ENCODE results near the gene CERS6. TPM values are rescaled to one million over a fixed set of nuclear protein-coding genes. Genes with fewer than 3 reads are reported as not detected.

Gene CERS6
- total and polyA plus RNA-seq, 2 of the 8 experiments (the other 6 are each of a cell fraction or from before 2014, with no cell fraction given) = 6.8 to 28.2 TPM

DNA sequence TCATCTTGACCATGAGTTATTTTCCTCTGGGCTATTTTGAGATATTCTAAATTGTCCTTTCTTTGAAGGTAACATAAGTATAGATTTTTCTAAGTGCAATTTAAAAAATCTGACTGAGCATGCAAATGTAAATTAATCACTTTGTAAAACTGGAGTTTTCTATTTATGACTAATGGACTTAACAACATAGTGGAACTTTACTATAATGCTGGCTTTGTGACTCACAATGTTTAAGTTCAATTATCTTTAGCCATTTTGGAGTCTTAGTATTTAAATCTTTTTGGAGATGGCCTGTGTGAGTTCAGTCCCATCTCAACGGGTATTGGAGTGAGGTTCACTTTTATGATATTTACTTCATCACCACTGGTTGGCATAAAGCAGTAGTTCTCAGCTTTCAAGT, 311.2 kb downstream of the CERS6 start:
- Histone ChIP-seq H3K36me3 (ENCODE audit: control insufficient read depth in 2 of 4, insufficient read depth in 4 of 4, low read length in 3 of 4) (peaks cover 0 to 6% (median 4%) of the 10 kb centered on the region in 4 experiments; a peak in 5 of 8 replicates), H3K23me2 (ENCODE audit: low read depth, low read length) (no peaks in the 10 kb centered on the region), H3K79me2 (ENCODE audit: control insufficient read depth in 1 of 2, insufficient read depth in 2 of 2, low read length in 2 of 2) (no peaks in the 10 kb centered on the region), H3K27ac (ENCODE audit: low read depth, low read length) (no peak overlapping the region), H2BK12ac (ENCODE audit: low read depth, low read length) (no peak overlapping the region), H3K23ac (ENCODE audit: insufficient read length) (no peak overlapping the region), H3K56ac (replicated peaks; ENCODE audit: insufficient read length, low read depth, low read length) (no peak overlapping the region), H4K20me1 (replicated peaks in 1 of 2; ENCODE audit: control insufficient read depth in 1 of 2, insufficient read depth in 2 of 2, low read length in 2 of 2) (no peaks in the 10 kb centered on the region), H4K91ac (replicated peaks; ENCODE audit: insufficient read length, low read length) (no peak overlapping the region), H3K9ac (replicated peaks in 1 of 4; ENCODE audit: extremely low read depth in 1 of 4, low read depth in 3 of 4, low read length in 3 of 4) (no peak overlapping the region), H3K14ac (ENCODE audit: insufficient read length) (no peak overlapping the region), H2BK5ac (ENCODE audit: low read depth, low read length) (no peak overlapping the region), H4K8ac (ENCODE audit: extremely low read depth, insufficient read depth, low read length) (no peak overlapping the region), H3K4me3 (ENCODE audit: extremely low read depth in 1 of 4, insufficient read depth in 2 of 4, low read depth in 3 of 4, low read length in 4 of 4) (no peak overlapping the region), H3K79me1 (ENCODE audit: low read depth, low read length) (no peaks in the 10 kb centered on the region), H3K27me3 (replicated peaks in 1 of 4; ENCODE audit: control insufficient read depth in 3 of 4, extremely low read depth in 1 of 4, insufficient read depth in 3 of 4, low read length in 3 of 4) (peaks cover 0 to 2% (median 0%) of the 10 kb centered on the region in 4 experiments; a peak in 1 of 7 replicates), H2AK5ac (ENCODE audit: low read depth, low read length) (no peak overlapping the region), H2BK15ac (ENCODE audit: low read length) (no peak overlapping the region), H2BK20ac (ENCODE audit: low read length) (no peak overlapping the region), H3K18ac (ENCODE audit: extremely low read depth, low read length) (no peak overlapping the region), H3K4ac (replicated peaks; ENCODE audit: insufficient read length, low read depth, low read length) (no peak overlapping the region), H2AFZ (ENCODE audit: low read length) (no peak overlapping the region), H2BK120ac (replicated peaks; ENCODE audit: low read depth, low read length) (no peak overlapping the region), H3K9me3 (ENCODE audit: insufficient read depth in 2 of 2, low read depth in 1 of 2, low read length in 1 of 2) (no peaks in the 10 kb centered on the region), H3K4me2 (ENCODE audit: insufficient read depth in 1 of 2, low read depth in 2 of 2, low read length in 2 of 2) (no peak overlapping the region), H4K5ac (ENCODE audit: insufficient read length, low read depth, low read length) (no peak overlapping the region), H3K4me1 (replicated peaks in 1 of 4; ENCODE audit: control insufficient read depth in 3 of 4, insufficient read depth in 4 of 4, low read length in 3 of 4) (no peaks in the 10 kb centered on the region; a peak in 1 of 7 replicates)
- FAIRE-seq (no peak), DNase-seq (ENCODE audit: low read depth in 1 of 2, low spot score in 2 of 2) (no peak)
- POLR2A ChIA-PET (ENCODE audit: partially characterized antibody) = interaction anchor here (0.8 kb wide), 1 partner anchor 152 kb away, joined by 3 read pairs; no protein-coding TSS in a partner anchor
- CTCF ChIA-PET (ENCODE audit: partially characterized antibody) = no interaction called here
- 69% methylated on average over 1 of the region's 1 CpG; no CpG with 5 or more reads in 1 of the 2 experiments for WGBS, 2 experiments (ENCODE audit: extremely low coverage in 1 of 2, insufficient coverage in 1 of 2, insufficient read length in 1 of 2, insufficient replicate concordance in 2 of 2, low coverage in 1 of 2, low lambda C conversion rate in 2 of 2, missing lambda C conversion rate in 1 of 2)
- TF ChIP-seq TBP (IDR thresholded peaks at IDR 0.05; ENCODE audit: low read depth, low read length) (no peak), CHD1 (IDR thresholded peaks at IDR 0.05; ENCODE audit: low read depth, low read length) (no peak), KDM1A (IDR thresholded peaks at IDR 0.05; ENCODE audit: borderline replicate concordance, low read length) (no peak), MAFK (IDR thresholded peaks at IDR 0.05; ENCODE audit: low read depth, low read length) (no peak)
